ENCODE data around the gene TTI1. TPM values are rescaled to one million over a fixed set of nuclear protein-coding genes. Genes with fewer than 3 reads are reported as not detected.

Gene TTI1
- total RNA-seq, 2 donors from 2014 or later, result 14.8 to 26.2 TPM

GRCh38 chr20:38067717-38068365 lies 34.6 kb upstream of the TTI1 start:
- Histone ChIP-seq H3K27ac (no peak overlapping the region), H3K4me3 (no peak overlapping the region), H3K36me3 (no peaks in the 10 kb centered on the region), H3K4me1 (replicated peaks) (peaks cover 6% of the 10 kb centered on the region), H3K9me3 (no peaks in the 10 kb centered on the region), H3K27me3 (replicated peaks; ENCODE audit: insufficient read depth) (no peaks in the 10 kb centered on the region)
- 75% methylated on average over 15 of the region's 15 CpGs for WGBS
- TF ChIP-seq CTCF (IDR thresholded peaks at IDR 0.05) (no peak), POLR2A (IDR thresholded peaks at IDR 0.05) (no peak), POLR2AphosphoS5 (IDR thresholded peaks at IDR 0.05) (no peak)
- DNase-seq (ENCODE audit: low spot score), result no peak
- intact Hi-C loops (cut with DNase I), result no loop called here

GRCh38 chr20:38066969-38067716 lies 33.9 kb upstream of the TTI1 start:
- no peak overlapping the region for H3K4me3 ChIP-seq
- no peaks in the 10 kb centered on the region for H3K27me3 ChIP-seq (replicated peaks; ENCODE audit: insufficient read depth)
- DNase-seq (ENCODE audit: low spot score), result no peak
- intact Hi-C loops (cut with DNase I), result no loop called here
- peaks cover 5% of the 10 kb centered on the region for H3K4me1 ChIP-seq (replicated peaks)
- H3K36me3 ChIP-seq, result no peaks in the 10 kb centered on the region
- TF ChIP-seq POLR2A (IDR thresholded peaks at IDR 0.05), result no peak
- no peak for TF ChIP-seq CTCF (IDR thresholded peaks at IDR 0.05)
- no peak for TF ChIP-seq POLR2AphosphoS5 (IDR thresholded peaks at IDR 0.05)
- no peak overlapping the region for H3K27ac ChIP-seq
- 66% methylated on average over 9 of the region's 9 CpGs for WGBS
- no peaks in the 10 kb centered on the region for H3K9me3 ChIP-seq

- TF ChIP-seq POLR2AphosphoS5 (IDR thresholded peaks at IDR 0.05) (peak; percentile 80), CTCF (IDR thresholded peaks at IDR 0.05) (no peak)
- no peak overlapping the region for H3K4me3 ChIP-seq
- no peaks in the 10 kb centered on the region for H3K36me3 ChIP-seq
- H3K9me3 ChIP-seq, result no peaks in the 10 kb centered on the region
- peak; percentile 28 for DNase-seq (ENCODE audit: low spot score)
- peaks cover 5% of the 10 kb centered on the region for H3K4me1 ChIP-seq (replicated peaks)
- peak overlapping the region in 1 of 2 donors; percentile 3 for H3K27ac ChIP-seq
- 42% methylated on average over 10 of the region's 10 CpGs for WGBS
- intact Hi-C loops (cut with DNase I), result no loop called here
- H3K27me3 ChIP-seq (replicated peaks; ENCODE audit: insufficient read depth), result no peaks in the 10 kb centered on the region
Measured at GRCh38 chr20:38065764-38066375, 32.6 kb upstream of the TTI1 start.

- Histone ChIP-seq H3K36me3 (no peaks in the 10 kb centered on the region), H3K27ac (no peak overlapping the region), H3K9me3 (no peaks in the 10 kb centered on the region), H3K27me3 (replicated peaks; ENCODE audit: insufficient read depth) (no peaks in the 10 kb centered on the region), H3K4me3 (no peak overlapping the region), H3K4me1 (replicated peaks) (peaks cover 5% of the 10 kb centered on the region)
- no peak for DNase-seq (ENCODE audit: low spot score)
- WGBS, result 83% methylated on average over 7 of the region's 7 CpGs
- TF ChIP-seq POLR2A (IDR thresholded peaks at IDR 0.05), result no peak
- intact Hi-C loops (cut with DNase I), result no loop called here
Measured at GRCh38 chr20:38063911-38064530, 30.8 kb upstream of the TTI1 start.

GRCh38 chr20:38062890-38063289 lies 29.6 kb upstream of the TTI1 start:
- H3K27ac ChIP-seq, result no peak overlapping the region
- peaks cover 5% of the 10 kb centered on the region for H3K4me1 ChIP-seq (replicated peaks)
- 56% methylated on average over 5 of the region's 5 CpGs for WGBS
- H3K36me3 ChIP-seq, result no peaks in the 10 kb centered on the region
- H3K27me3 ChIP-seq (replicated peaks; ENCODE audit: insufficient read depth), result no peaks in the 10 kb centered on the region
- DNase-seq (ENCODE audit: low spot score), result no peak
- no peak overlapping the region for H3K4me3 ChIP-seq
- H3K9me3 ChIP-seq, result no peaks in the 10 kb centered on the region
- TF ChIP-seq CTCF (IDR thresholded peaks at IDR 0.05) (no peak), POLR2AphosphoS5 (IDR thresholded peaks at IDR 0.05) (no peak), POLR2A (IDR thresholded peaks at IDR 0.05) (no peak)
- intact Hi-C loops (cut with DNase I), result no loop called here

Measured in prostate gland (tissue), 2 donors.